ENCODE data around the gene DGKD.

DGKD gene

GRCh38 chr2:233339427-233339826, 14.9 kb upstream of the DGKD start:
- no peak overlapping the region for H3K27ac ChIP-seq
- no peaks in the 10 kb centered on the region for H3K27me3 ChIP-seq (ENCODE audit: insufficient read depth, low read depth)
- H3K9ac ChIP-seq = no peak overlapping the region
- H3K4me2 ChIP-seq = no peak overlapping the region
- no peak overlapping the region for H3K4me3 ChIP-seq (IDR thresholded peaks at IDR 0.05; ENCODE audit: insufficient read depth, low read depth, low read length)
- TF ChIP-seq CTCF (conservative IDR thresholded peaks at IDR 0.05; ENCODE audit: low read depth, low read length) = no peak
- no peaks in the 10 kb centered on the region for H4K20me1 ChIP-seq (ENCODE audit: insufficient read depth)
- no peaks in the 10 kb centered on the region for H3K4me1 ChIP-seq (ENCODE audit: low read depth, poor library complexity, severe bottlenecking)
- H3K36me3 ChIP-seq (ENCODE audit: insufficient read depth) = no peaks in the 10 kb centered on the region
- H2AFZ ChIP-seq (ENCODE audit: low read depth) = no peak overlapping the region
- no peaks in the 10 kb centered on the region for H3K79me2 ChIP-seq (ENCODE audit: insufficient read depth, low read depth)

GRCh38 chr2:233341296-233341695, 13.0 kb upstream of the DGKD start:
- Histone ChIP-seq H3K4me2 (no peak overlapping the region), H3K79me2 (ENCODE audit: insufficient read depth, low read depth) (no peaks in the 10 kb centered on the region), H3K9ac (no peak overlapping the region), H3K27ac (no peak overlapping the region), H3K4me3 (IDR thresholded peaks at IDR 0.05; ENCODE audit: insufficient read depth, low read depth, low read length) (no peak overlapping the region), H3K27me3 (ENCODE audit: insufficient read depth, low read depth) (no peaks in the 10 kb centered on the region), H3K36me3 (ENCODE audit: insufficient read depth) (no peaks in the 10 kb centered on the region), H4K20me1 (ENCODE audit: insufficient read depth) (no peaks in the 10 kb centered on the region), H3K4me1 (ENCODE audit: low read depth, poor library complexity, severe bottlenecking) (no peaks in the 10 kb centered on the region), H2AFZ (ENCODE audit: low read depth) (no peak overlapping the region)
- no peak for TF ChIP-seq CTCF (conservative IDR thresholded peaks at IDR 0.05; ENCODE audit: low read depth, low read length)

GRCh38 chr2:233342301-233342700, 12.0 kb upstream of the DGKD start:
- Histone ChIP-seq H3K27ac (no peak overlapping the region), H2AFZ (ENCODE audit: low read depth) (no peak overlapping the region), H4K20me1 (ENCODE audit: insufficient read depth) (no peaks in the 10 kb centered on the region), H3K4me3 (IDR thresholded peaks at IDR 0.05; ENCODE audit: insufficient read depth, low read depth, low read length) (no peak overlapping the region), H3K36me3 (ENCODE audit: insufficient read depth) (no peaks in the 10 kb centered on the region), H3K4me1 (ENCODE audit: low read depth, poor library complexity, severe bottlenecking) (no peaks in the 10 kb centered on the region), H3K4me2 (no peak overlapping the region), H3K27me3 (ENCODE audit: insufficient read depth, low read depth) (no peaks in the 10 kb centered on the region), H3K79me2 (ENCODE audit: insufficient read depth, low read depth) (no peaks in the 10 kb centered on the region), H3K9ac (no peak overlapping the region)
- no peak for TF ChIP-seq CTCF (conservative IDR thresholded peaks at IDR 0.05; ENCODE audit: low read depth, low read length)

GRCh38 chr2:233343171-233343705, 11.1 kb upstream of the DGKD start:
- Histone ChIP-seq H3K4me2 (no peak overlapping the region), H3K79me2 (ENCODE audit: insufficient read depth, low read depth) (no peaks in the 10 kb centered on the region), H3K27ac (no peak overlapping the region), H2AFZ (ENCODE audit: low read depth) (no peak overlapping the region), H3K4me1 (ENCODE audit: low read depth, poor library complexity, severe bottlenecking) (no peaks in the 10 kb centered on the region), H4K20me1 (ENCODE audit: insufficient read depth) (no peaks in the 10 kb centered on the region), H3K36me3 (ENCODE audit: insufficient read depth) (no peaks in the 10 kb centered on the region), H3K9ac (no peak overlapping the region), H3K27me3 (ENCODE audit: insufficient read depth, low read depth) (no peaks in the 10 kb centered on the region), H3K4me3 (IDR thresholded peaks at IDR 0.05; ENCODE audit: insufficient read depth, low read depth, low read length) (no peak overlapping the region)
- no peak for TF ChIP-seq CTCF (conservative IDR thresholded peaks at IDR 0.05; ENCODE audit: low read depth, low read length)

All from KMS-11 (cell line).